HCT116 (cell line): ENCODE data around the gene PIP4K2C. TPM values are rescaled to one million over a fixed set of nuclear protein-coding genes. Genes with fewer than 3 reads are reported as not detected.

Experiments
- ATAC-seq: fragments of 200-7000 bp; cut with Tn5 transposase; 2 replicates; pipeline ENCODE4 v1.9.1; 2020; ENCODE audit warnings: mild to moderate bottlenecking, moderate library complexity
- BruUV-seq: library from RNA; stranded (reverse); fragments of 400-500 nt; replicated peaks from 2 replicates; lab custom pipeline; 2021; lab: Mats Ljungman, UMichigan
- CTCF ChIA-PET: fragments of 300-600 bp; sonication (Branson Sonifier 250); formaldehyde crosslinking; loops from one replicate; lab custom pipeline; 2021; ENCODE audit warnings: antibody characterized with exemption; lab: Charles Lee
- POLR2A ChIA-PET: fragments of 300-600, 350-600 bp; sonication (Branson Sonifier 250); formaldehyde crosslinking; loops from one replicate; lab custom pipeline; 2021; ENCODE audit warnings: antibody characterized with exemption; lab: Charles Lee
- RAD21 ChIA-PET, 2 experiments: fragments of 300-600 bp; sonication (Branson Sonifier 250); formaldehyde crosslinking; loops; one replicate each; lab custom pipeline; 2023; ENCODE audit warnings: low total read pairs in 2 of 2; ENCODE audit not compliant: uncharacterized antibody in 2 of 2, unreplicated experiment in 2 of 2, low non-redundant PET in 1 of 2; lab: Charles Lee
- DNase-seq: peaks from one replicate; pipeline ENCODE4 v3.0.0-alpha.2; 2010; ENCODE audit warnings: low read depth, low spot score
- H2AFZ ChIP-seq: fragments of 200-600 bp; shearing (Covaris generic), sonication (generic); 2 replicates; pipeline ENCODE4 v1.6.1; 2017; ENCODE audit warnings: low read depth, mixed run types, mixed read lengths, antibody characterized with exemption, low read length; ENCODE audit not compliant: poor library complexity, severe bottlenecking
- H3K27ac ChIP-seq: 2 replicates; pipeline ENCODE4 v1.5.1; 2012; ENCODE audit warnings: low read depth, low read length
- H3K27me3 ChIP-seq: fragments of 200-600 bp; sonication (generic); 2 replicates; pipeline ENCODE4 v1.6.1; 2016; ENCODE audit warnings: mixed run types, low read length, mixed read lengths; ENCODE audit not compliant: insufficient read depth
- H3K36me3 ChIP-seq, 2 experiments: fragments of 200-500 bp in 1 of 2; fragments of 200-600 bp in 1 of 2; sonication (Bioruptor generic) in 1 of 2; sonication (generic) in 1 of 2; 2 replicates each; pipeline versions ENCODE4 v1.5.1 to v1.6.1; 2014 to 2016; ENCODE audit warnings: low read length in 2 of 2, inconsistent platforms in 1 of 2, mixed read lengths in 1 of 2, mixed run types in 1 of 2; ENCODE audit not compliant: insufficient read depth in 2 of 2, control insufficient read depth in 1 of 2
- H3K4me1 ChIP-seq, 2 experiments: fragments of 200-600 bp in 1 of 2; sonication (generic) in 1 of 2; 2 replicates each; pipeline versions ENCODE4 v1.5.1 to v1.6.1; 2012 to 2017; ENCODE audit warnings: low read length in 2 of 2, inconsistent platforms in 1 of 2, mild to moderate bottlenecking in 1 of 2, mixed read lengths in 1 of 2, mixed run types in 1 of 2, moderate library complexity in 1 of 2; ENCODE audit not compliant: insufficient read depth in 2 of 2, control insufficient read depth in 1 of 2
- H3K4me2 ChIP-seq: fragments of 200-600 bp; sonication (generic); 2 replicates; pipeline ENCODE4 v1.6.1; 2017; ENCODE audit warnings: mixed run types, low read length, mixed read lengths
- H3K4me3 ChIP-seq, 2 experiments: fragments of 200-600 bp in 1 of 2; sonication (generic) in 1 of 2; replicated peaks in 1 of 2; 2 replicates each; pipeline ENCODE4 v1.5.1; 2011 to 2016; ENCODE audit warnings: low read length in 2 of 2, control low read depth in 1 of 2, low read depth in 1 of 2, mild to moderate bottlenecking in 1 of 2, mixed read lengths in 1 of 2, mixed run types in 1 of 2
- H3K79me2 ChIP-seq: fragments of 200-600 bp; sonication (generic); 2 replicates; pipeline ENCODE4 v1.6.1; 2017; ENCODE audit warnings: mild to moderate bottlenecking, mixed run types, low read length, moderate library complexity, mixed read lengths; ENCODE audit not compliant: insufficient read depth
- H3K9ac ChIP-seq: fragments of 200-600 bp; sonication (generic); 2 replicates; pipeline ENCODE4 v1.6.1; 2016; ENCODE audit warnings: low read length, mixed read lengths
- H3K9me2 ChIP-seq: fragments of 200-600 bp; sonication (generic), shearing (Covaris generic); 2 replicates; pipeline ENCODE4 v1.6.1; 2017; ENCODE audit warnings: mixed run types, mild to moderate bottlenecking, moderate library complexity; ENCODE audit not compliant: insufficient read depth
- H3K9me3 ChIP-seq, 2 experiments: fragments of 200-500 bp in 1 of 2; fragments of 200-600 bp in 1 of 2; sonication (Bioruptor generic) in 1 of 2; sonication (generic) in 1 of 2; 2 replicates each; pipeline ENCODE4 v1.6.1; 2014 to 2017; ENCODE audit warnings: low read length in 2 of 2, mixed read lengths in 2 of 2, inconsistent platforms in 1 of 2, low read depth in 1 of 2, mild to moderate bottlenecking in 1 of 2, mixed run types in 1 of 2, moderate library complexity in 1 of 2; ENCODE audit not compliant: control insufficient read depth in 1 of 2, insufficient read depth in 1 of 2
- H4K20me1 ChIP-seq: fragments of 200-600 bp; sonication (generic), shearing (Covaris generic); 2 replicates; pipeline ENCODE4 v1.6.1; 2017; ENCODE audit warnings: mixed run types, mild to moderate bottlenecking, moderate library complexity; ENCODE audit not compliant: insufficient read depth
- EZH2phosphoT487 ChIP-seq: fragments of 200-600 bp; IDR thresholded peaks from 2 replicates; pipeline ENCODE4 v1.6.1; 2018; ENCODE audit warnings: antibody characterized with exemption, borderline replicate concordance
- FOSL1 ChIP-seq: IDR thresholded peaks from 2 replicates; pipeline ENCODE4 v1.6.1; 2012; ENCODE audit warnings: low read depth
- POLR2AphosphoS5 ChIP-seq: IDR thresholded peaks from 2 replicates; pipeline ENCODE4 v1.6.1; 2011; ENCODE audit warnings: mild to moderate bottlenecking, low read depth, low read length, moderate library complexity
- SP1 ChIP-seq: IDR thresholded peaks from 2 replicates; pipeline ENCODE4 v1.6.1; 2012; ENCODE audit warnings: low read depth
- TCF7L2 ChIP-seq: IDR thresholded peaks from 2 replicates; pipeline ENCODE4 v1.7.0; 2011; ENCODE audit warnings: borderline replicate concordance, inconsistent platforms; ENCODE audit not compliant: insufficient read depth, insufficient read length; ENCODE audit errors: extremely low read depth
- ZFX ChIP-seq: fragments of 450-650 bp; IDR thresholded peaks from 2 replicates; pipeline ENCODE4 v1.6.1; 2017
- intact Hi-C: fragments of 100-400 bp; cut with micrococcal nuclease; formaldehyde crosslinking; loops from 2 replicates; pipeline ENCODE4 v1.10.0; 2022
- total RNA-seq: library from RNA; stranded (reverse); gene quantifications from one replicate; pipeline ENCODE4 v1.2.1, GENCODE V29; 2021; ENCODE audit not compliant: unreplicated experiment
- TF ChIP-seq, protein P1 (sequence below): IDR thresholded peaks from 2 replicates; pipeline ENCODE4 v1.6.1; 2012; ENCODE audit warnings: low read depth
- TF ChIP-seq, protein P2 (sequence below), 3 experiments: fragments of 200-600 bp in 1 of 3; sonication (generic) in 1 of 3; IDR thresholded peaks in 2 of 3; conservative IDR thresholded peaks in 1 of 3; 2 replicates each; pipeline ENCODE4 v1.5.1; 2012 to 2017; ENCODE audit warnings: low read depth in 2 of 3, low read length in 2 of 3, antibody characterized with exemption in 1 of 3, borderline replicate concordance in 1 of 3, control low read depth in 1 of 3, mild to moderate bottlenecking in 1 of 3, mixed read lengths in 1 of 3, mixed run types in 1 of 3, moderate library complexity in 1 of 3; ENCODE audit not compliant: insufficient read depth in 1 of 3
- TF ChIP-seq, protein P3 (sequence below): IDR thresholded peaks from 2 replicates; pipeline ENCODE4 v1.6.1; 2012
- TF ChIP-seq, protein P4 (sequence below): IDR thresholded peaks from 2 replicates; pipeline ENCODE4 v1.6.1; 2011; ENCODE audit warnings: mild to moderate bottlenecking, low read length, moderate library complexity; ENCODE audit not compliant: insufficient replicate concordance; ENCODE audit errors: extremely low read depth

PIP4K2C gene
- total RNA-seq, 1 experiment from 2014 or later: 38.4 TPM

DNA sequence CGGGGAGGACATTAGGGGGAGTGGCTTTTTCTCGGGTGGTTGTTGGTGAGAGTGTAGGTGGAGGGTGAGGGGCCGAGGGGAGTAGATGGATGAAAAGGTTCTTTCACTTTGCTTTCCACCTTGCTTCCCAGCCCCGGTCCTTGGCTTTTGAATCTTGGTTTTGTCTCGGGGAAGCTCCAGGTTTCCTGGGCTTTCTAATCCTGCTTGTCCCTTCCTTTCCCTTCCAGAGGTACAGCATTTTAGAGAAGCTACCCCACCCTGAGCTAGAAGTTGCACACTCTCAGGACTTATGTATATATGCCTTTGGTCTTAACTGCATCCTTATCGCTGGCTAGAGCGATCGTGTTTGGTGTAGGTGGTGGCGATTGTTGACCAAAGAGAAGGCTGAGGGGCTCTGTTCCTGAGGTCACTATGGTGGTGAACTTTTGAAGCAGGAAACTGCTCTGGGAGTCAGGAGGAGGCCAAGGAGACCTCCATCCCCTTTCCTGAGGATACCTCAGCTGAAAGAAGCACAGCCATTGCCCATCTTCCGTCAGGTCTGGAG, 862 bp downstream of the PIP4K2C start (continued):
- TF ChIP-seq, protein P1, sequence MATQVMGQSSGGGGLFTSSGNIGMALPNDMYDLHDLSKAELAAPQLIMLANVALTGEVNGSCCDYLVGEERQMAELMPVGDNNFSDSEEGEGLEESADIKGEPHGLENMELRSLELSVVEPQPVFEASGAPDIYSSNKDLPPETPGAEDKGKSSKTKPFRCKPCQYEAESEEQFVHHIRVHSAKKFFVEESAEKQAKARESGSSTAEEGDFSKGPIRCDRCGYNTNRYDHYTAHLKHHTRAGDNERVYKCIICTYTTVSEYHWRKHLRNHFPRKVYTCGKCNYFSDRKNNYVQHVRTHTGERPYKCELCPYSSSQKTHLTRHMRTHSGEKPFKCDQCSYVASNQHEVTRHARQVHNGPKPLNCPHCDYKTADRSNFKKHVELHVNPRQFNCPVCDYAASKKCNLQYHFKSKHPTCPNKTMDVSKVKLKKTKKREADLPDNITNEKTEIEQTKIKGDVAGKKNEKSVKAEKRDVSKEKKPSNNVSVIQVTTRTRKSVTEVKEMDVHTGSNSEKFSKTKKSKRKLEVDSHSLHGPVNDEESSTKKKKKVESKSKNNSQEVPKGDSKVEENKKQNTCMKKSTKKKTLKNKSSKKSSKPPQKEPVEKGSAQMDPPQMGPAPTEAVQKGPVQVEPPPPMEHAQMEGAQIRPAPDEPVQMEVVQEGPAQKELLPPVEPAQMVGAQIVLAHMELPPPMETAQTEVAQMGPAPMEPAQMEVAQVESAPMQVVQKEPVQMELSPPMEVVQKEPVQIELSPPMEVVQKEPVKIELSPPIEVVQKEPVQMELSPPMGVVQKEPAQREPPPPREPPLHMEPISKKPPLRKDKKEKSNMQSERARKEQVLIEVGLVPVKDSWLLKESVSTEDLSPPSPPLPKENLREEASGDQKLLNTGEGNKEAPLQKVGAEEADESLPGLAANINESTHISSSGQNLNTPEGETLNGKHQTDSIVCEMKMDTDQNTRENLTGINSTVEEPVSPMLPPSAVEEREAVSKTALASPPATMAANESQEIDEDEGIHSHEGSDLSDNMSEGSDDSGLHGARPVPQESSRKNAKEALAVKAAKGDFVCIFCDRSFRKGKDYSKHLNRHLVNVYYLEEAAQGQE: no peak

DNA sequence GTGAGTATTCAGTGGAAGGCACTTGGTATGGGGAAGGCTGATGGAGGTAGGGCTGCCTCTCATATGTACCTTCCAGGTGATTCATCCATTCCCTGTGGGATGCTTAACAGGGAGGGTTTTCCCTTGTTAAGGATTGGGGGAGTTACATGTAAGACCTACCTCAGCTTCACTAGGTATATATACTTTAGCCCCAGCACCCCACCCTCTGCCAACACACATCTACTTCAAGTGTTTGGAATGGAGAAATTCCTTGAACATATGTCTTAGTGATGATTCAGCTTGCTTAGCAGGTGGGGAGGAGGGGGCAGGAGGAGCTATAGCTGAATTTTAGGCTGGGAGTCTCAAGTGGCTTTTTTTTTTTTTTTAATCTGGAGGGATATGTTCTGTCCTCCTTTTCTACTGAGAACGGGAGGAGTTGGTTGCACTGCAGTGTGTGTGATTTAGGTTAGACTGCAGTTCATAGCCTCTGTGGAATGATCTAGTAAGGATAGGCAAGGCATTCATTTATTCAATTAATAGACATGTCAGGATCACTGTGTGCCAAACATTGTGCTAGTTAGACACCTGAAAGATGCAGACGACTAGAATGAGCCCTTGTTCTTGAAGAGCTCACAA, 1.7 kb downstream of the PIP4K2C start:
- POLR2A ChIA-PET: no interaction called here
- Histone ChIP-seq H2AFZ (no peak overlapping the region), H3K4me3 (no peak overlapping the region), H3K9me3 (no peaks in the 10 kb centered on the region), H3K4me2 (peak overlapping the region; percentile 77), H3K9ac (no peak overlapping the region), H3K27ac (no peak overlapping the region), H3K36me3 (peaks cover 3 to 23% of the 10 kb centered on the region in 2 experiments; a peak in 2 of 4 replicates), H3K27me3 (no peaks in the 10 kb centered on the region), H3K79me2 (peaks cover 14% of the 10 kb centered on the region), H4K20me1 (no peaks in the 10 kb centered on the region), H3K4me1 (peaks cover 6 to 18% of the 10 kb centered on the region in 2 experiments; a peak in 3 of 4 replicates), H3K9me2 (no peaks in the 10 kb centered on the region)
- ATAC-seq: no peak
- RAD21 ChIA-PET: no interaction called here
- DNase-seq: no peak
- intact Hi-C loops: no loop called here
- CTCF ChIA-PET: interaction anchor here (3.4 kb wide), 1 partner anchor 10 kb away, joined by 18 read pairs; no protein-coding TSS in a partner anchor
- no TSS peak for BruUV-seq
- no peak for TF ChIP-seq SP1
- TF ChIP-seq FOSL1: no peak
- TF ChIP-seq, protein P2, sequence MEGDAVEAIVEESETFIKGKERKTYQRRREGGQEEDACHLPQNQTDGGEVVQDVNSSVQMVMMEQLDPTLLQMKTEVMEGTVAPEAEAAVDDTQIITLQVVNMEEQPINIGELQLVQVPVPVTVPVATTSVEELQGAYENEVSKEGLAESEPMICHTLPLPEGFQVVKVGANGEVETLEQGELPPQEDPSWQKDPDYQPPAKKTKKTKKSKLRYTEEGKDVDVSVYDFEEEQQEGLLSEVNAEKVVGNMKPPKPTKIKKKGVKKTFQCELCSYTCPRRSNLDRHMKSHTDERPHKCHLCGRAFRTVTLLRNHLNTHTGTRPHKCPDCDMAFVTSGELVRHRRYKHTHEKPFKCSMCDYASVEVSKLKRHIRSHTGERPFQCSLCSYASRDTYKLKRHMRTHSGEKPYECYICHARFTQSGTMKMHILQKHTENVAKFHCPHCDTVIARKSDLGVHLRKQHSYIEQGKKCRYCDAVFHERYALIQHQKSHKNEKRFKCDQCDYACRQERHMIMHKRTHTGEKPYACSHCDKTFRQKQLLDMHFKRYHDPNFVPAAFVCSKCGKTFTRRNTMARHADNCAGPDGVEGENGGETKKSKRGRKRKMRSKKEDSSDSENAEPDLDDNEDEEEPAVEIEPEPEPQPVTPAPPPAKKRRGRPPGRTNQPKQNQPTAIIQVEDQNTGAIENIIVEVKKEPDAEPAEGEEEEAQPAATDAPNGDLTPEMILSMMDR (IDR thresholded peaks at IDR 0.05 in 2 of 3, conservative IDR thresholded peaks at IDR 0.05 in 1 of 3; ENCODE audit: borderline replicate concordance in 1 of 3, insufficient read depth in 1 of 3, low read depth in 2 of 3, low read length in 2 of 3): no peak
- no peak for TF ChIP-seq TCF7L2
- TF ChIP-seq, protein P3, sequence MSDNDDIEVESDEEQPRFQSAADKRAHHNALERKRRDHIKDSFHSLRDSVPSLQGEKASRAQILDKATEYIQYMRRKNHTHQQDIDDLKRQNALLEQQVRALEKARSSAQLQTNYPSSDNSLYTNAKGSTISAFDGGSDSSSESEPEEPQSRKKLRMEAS: no peak
- TF ChIP-seq, protein P4, sequence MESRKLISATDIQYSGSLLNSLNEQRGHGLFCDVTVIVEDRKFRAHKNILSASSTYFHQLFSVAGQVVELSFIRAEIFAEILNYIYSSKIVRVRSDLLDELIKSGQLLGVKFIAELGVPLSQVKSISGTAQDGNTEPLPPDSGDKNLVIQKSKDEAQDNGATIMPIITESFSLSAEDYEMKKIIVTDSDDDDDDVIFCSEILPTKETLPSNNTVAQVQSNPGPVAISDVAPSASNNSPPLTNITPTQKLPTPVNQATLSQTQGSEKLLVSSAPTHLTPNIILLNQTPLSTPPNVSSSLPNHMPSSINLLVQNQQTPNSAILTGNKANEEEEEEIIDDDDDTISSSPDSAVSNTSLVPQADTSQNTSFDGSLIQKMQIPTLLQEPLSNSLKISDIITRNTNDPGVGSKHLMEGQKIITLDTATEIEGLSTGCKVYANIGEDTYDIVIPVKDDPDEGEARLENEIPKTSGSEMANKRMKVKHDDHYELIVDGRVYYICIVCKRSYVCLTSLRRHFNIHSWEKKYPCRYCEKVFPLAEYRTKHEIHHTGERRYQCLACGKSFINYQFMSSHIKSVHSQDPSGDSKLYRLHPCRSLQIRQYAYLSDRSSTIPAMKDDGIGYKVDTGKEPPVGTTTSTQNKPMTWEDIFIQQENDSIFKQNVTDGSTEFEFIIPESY: no peak
- TF ChIP-seq POLR2AphosphoS5: no peak
- TF ChIP-seq EZH2phosphoT487: no peak
- no peak for TF ChIP-seq ZFX
- TF ChIP-seq, protein P1: no peak
